Inflammatory macrophage treated with lipopolysaccharide for 4 hours (primary cell): ENCODE data around the gene MIPEP.
A peak's percentile ranks its signal among the peaks of the same experiment; 100 is the strongest.

Experiments used
- DNase-seq: peaks from one replicate; pipeline ENCODE4 v3.0.0-alpha.2; 2020

MIPEP gene

GRCh38 chr13:23740002-23740401 is 149.2 kb downstream of the MIPEP start:
- DNase-seq = no peak

GRCh38 chr13:23739596-23739995 is 149.6 kb downstream of the MIPEP start:
- DNase-seq = no peak

DNA sequence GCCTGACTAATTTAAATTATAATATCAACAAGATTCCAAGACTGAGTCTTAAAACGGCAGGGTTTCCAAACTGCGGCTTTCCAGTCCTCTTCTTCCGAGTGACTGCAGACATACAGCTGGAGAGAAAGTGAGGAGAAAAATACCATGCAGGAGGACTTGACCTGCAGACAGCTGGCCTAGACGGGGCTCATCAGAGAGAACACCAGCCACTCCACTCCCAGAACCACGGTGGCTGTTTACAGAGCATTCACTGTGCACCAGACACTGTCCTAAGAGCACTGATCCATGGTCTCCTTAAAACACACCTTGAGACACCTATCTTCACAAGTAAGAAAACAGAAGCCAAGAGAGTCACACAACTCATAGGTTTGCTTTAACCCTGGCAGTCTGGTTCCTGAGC is 152.7 kb downstream of the MIPEP start:
- DNase-seq = no peak

- no peak for DNase-seq
These were observed 153.9 kb downstream of the MIPEP start for GRCh38 chr13:23735329-23735728.

DNA sequence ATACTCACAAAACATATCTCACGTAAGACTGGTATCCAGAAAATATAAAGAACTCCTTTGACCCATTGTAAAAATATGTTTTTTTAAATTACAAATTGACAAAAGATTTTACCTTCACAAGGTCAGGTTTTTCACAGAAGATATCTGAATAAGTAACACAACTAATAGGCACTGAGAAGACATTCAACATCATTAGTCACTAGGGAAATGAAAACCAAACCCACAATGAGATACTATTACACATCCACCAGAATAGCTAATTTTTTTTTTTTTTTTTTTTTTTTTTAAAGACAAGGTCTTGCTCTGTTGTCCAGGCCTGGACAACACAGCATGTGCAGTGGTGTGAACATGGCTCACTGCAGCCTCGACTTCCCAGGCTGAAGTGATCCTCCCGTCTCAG is 157.5 kb downstream of the MIPEP start:
- no peak for DNase-seq

GRCh38 chr13:23730251-23730650 is 158.9 kb downstream of the MIPEP start:
- DNase-seq = no peak

DNA sequence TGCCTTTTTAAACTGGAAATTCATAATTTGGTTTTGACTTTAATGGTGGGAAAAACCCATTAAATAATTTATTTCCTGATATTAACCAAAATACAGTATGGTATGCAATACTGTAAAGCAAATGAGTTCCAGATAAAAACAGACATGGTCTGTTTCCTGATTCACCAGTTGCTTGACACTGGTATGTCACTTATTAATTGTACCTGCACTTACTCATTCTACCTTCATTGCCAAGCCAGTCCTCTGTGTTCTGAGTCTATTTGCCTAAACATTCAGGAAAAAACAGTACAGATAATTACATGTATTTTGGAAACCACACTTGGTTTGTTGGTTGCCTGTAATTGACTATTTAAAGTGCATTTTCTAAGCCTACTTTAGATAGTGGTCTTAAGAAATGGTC is 159.7 kb downstream of the MIPEP start:
- DNase-seq = no peak

DNA sequence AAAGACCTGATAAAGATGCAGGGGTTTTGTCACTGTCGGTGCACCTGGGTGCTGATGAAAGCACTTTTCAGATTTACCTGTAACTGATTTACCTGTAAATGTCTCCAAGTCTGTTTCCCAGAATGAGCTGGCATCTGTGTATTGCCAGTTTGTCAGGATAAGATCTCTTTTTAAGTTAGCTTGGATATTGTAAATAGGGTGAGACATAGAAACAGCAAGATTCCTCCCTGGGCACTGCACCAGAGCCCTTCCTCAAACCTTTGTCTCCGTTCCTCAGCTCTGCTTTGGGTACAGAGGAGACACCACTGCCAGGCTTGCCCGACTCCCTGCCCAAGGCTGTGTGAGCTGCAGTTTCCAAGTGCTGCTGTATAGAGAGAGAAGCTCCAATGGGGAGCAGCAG is 160.4 kb downstream of the MIPEP start:
- no peak for DNase-seq

- DNase-seq = no peak
These were observed 163.3 kb downstream of the MIPEP start for GRCh38 chr13:23725922-23726321.

GRCh38 chr13:23724196-23724970 is 164.8 kb downstream of the MIPEP start:
- no peak for DNase-seq

GRCh38 chr13:23723471-23723870 is 165.7 kb downstream of the MIPEP start:
- no peak for DNase-seq

DNA sequence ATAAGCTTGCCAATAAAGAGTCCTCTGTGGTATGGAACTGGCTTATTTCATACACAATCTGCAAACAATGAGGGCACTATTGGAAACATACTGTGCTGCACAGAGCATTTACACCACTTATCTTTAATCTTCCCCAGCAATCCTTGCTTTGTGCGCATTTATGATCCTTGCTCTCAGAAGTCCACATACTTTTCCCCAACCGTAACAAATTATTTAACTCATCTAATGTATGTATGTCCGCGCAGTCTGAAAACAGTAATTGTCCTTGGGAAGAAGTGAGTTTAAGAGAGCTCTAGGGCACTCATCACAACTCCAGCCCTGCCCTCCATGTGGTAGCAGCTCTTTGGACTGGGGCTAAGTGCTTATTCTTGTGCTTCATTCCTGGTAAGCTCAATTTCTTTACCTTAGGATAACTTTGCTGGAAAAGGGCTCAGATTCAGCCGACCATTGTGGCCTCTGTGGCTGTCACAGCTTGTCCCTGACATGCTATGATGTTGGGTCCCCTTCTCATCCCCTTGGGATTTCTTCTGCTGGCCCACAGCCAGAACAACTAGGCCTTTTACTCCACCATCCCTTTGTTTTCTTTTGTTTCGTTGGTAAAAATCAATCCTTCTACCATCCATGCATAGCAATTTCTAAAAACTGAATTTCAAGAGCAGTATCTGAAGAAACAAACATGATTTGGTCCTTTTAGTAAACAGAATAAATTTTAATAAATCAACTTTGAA is 166.3 kb downstream of the MIPEP start:
- no peak for DNase-seq

- no peak for DNase-seq
These were observed 170.2 kb downstream of the MIPEP start for GRCh38 chr13:23718996-23719395.

DNA sequence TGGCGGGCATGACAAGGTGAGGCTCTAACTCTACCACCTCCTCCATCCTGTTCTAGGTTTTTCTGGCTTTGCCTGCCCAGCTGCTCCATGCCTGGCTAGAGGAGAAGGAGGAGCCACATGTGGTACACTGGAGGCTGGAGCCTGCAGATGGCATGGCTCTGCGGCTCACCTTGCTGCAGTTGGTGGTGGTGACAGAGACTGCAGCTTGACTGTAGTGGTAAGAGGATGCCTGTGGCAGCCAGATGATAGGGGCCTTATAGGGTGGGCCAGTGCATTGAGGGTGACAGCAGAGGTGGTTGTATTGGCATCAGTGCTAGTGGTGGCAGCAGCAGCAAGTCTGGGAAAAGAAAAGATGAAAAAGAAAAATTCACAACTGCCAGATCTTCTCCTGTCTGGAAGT is 172.8 kb downstream of the MIPEP start:
- DNase-seq = no peak

- DNase-seq = no peak
These were observed 173.4 kb downstream of the MIPEP start for GRCh38 chr13:23715762-23716235.

DNA sequence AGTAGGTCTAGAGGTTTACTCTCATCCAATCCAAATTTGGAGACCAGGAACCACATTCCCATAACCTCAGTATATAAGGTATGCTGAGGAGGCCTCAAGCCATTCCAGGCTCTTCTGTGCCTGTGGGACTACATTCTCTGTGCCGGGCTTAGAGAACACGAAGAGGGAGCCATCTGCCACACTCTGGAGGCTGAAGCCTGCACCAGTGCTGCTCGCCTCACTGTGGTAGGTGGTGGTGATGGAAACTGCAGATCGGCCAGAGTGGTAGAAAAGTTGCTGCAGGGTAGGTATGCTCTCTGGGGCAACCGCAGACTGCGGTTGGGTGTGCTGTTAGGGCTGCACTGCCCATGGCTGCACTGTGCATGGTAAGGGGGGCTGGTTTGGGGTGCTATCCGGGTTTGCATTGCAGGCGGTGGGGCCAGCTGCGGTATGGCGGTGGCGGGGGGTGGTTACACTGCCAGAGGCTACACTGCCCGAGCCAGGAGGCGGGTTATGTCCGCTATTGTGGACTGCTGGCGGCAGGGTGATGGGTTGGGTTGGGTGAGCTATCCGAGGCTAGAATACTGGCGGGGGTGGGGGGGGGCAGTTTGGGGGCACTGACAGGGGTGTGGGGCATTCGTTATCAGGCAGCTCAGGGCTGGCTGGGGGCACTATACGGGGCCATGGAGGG is 174.0 kb downstream of the MIPEP start:
- DNase-seq = no peak

DNA sequence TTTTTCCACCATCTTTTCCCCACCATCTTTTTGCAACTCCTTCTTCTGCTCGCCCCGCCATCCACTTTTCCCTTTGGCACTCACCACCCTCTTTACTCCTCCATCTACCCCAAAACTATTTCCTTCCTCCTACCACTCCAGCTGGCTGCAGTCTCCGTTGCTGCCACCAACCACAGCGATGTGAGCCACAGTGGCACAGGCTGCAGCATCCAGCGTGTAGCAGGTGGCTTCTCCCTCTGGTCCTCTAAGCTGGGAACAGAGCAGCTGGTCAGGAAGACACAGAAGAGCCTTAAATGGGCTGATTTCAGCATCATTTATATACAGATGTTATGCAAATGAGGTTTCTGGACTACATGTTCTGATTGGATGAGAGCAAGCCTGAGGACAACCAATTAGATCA is 174.5 kb downstream of the MIPEP start:
- DNase-seq = no peak

DNA sequence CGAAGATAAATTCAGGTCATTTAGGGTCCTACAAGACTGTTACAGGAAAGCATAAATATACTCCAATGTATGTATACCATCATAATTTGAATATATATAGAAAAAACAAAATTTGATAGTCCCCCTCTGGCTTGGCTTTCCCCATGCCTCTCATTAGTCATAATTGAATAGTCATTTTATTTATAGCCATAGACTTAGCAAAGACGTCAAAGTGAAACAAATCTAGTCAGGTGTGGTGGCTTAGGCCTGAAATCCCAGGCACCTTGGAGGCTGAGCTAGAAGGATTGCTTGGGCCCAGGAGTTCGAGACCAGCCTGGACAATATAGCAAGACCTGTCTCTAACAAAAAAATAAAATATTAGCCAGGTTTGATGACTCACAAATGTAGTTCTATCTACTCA is 177.8 kb downstream of the MIPEP start:
- no peak for DNase-seq

GRCh38 chr13:23710366-23710765 is 178.8 kb downstream of the MIPEP start:
- no peak for DNase-seq

DNA sequence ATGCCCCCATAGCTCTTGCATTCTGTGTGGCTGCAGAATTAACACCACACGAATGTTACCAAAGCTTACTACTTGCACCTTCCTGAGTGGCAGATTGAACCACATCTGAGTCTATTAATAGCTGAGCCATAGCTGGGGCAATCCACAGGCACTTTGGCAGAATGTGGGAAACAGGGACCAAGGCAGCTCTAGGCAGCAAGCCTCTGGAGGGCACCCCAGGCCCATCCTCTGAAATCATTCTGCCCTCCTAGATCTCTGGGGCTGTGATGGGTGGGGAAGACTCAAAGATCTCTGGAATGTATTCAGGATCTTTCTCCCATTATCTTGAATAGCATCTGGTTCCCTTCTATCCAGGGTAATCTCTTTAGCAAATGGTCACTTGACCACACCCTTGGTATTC is 179.7 kb downstream of the MIPEP start:
- no peak for DNase-seq

- peak; percentile 13 for DNase-seq
These were observed 181.5 kb downstream of the MIPEP start for GRCh38 chr13:23707674-23708073.

DNA sequence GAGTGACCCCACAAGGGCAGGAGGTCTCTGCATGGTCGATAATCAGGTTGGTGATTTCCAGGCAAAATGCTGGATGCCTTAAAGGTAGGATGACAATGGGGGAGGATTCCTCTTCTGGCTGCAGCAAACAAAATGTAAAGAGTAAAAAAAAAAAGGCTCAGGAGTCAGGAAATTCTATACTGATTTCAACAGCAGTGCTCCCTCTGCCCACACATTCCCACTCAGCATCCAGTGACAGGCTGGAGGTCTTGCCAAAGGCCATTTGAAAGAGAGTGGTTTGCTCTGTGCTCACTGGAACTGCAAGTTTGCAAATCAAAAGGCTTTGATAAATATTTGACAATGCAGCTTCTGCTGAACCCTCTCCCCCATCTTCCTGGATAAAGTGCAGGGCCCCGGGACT is 183.6 kb downstream of the MIPEP start:
- peak; percentile 42 for DNase-seq

DNA sequence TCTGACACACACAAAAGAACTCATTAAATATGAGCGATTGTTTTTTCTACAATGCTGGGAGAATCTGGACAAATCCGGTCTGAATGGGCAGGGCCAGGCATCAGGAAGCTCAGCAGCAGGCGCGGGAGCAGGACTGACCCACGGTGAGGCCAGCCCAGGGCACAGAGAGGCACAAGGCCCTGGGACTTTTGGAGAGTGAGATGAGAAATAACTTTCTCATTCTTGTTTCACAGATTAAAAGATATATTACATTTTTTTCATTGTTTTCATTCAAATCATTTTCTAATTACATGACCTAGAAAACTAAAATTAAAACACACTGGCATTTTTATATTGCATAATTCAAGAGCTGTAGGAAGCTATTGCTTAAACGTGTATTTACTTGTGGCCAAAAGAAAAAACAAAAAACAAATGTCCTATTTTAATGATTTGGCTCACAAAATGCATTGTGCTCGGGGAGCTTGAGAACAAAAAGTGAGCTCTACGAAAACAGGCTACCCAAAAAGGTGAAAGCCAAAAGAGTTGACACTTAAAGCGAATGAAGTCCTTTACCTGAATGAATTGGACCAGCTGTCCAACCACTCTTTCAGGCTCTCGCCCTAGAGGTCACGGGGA is 185.8 kb downstream of the MIPEP start:
- DNase-seq = no peak
